GM23248 (cell line): Measurements from ENCODE around the gene TMEM63C.

Experiments
- EZH2 ChIP-seq: fragments of 200-600 bp; sonication (generic); IDR thresholded peaks from 2 replicates; pipeline ENCODE4 v1.6.1; 2018; ENCODE audit warnings: antibody characterized with exemption, mild to moderate bottlenecking; ENCODE audit not compliant: insufficient read depth, poor library complexity, severe bottlenecking
- EZH2phosphoT487 ChIP-seq: fragments of 200-600 bp; sonication (generic); IDR thresholded peaks from 2 replicates; pipeline ENCODE4 v1.6.1; 2018; ENCODE audit warnings: antibody characterized with exemption, moderate library complexity, mild to moderate bottlenecking, low read depth; ENCODE audit not compliant: insufficient read depth

GRCh38 chr14:77242752-77243151, 61.2 kb downstream of the TMEM63C start:
- TF ChIP-seq EZH2 (no peak), EZH2phosphoT487 (no peak)
